Keratinocyte (primary cell): ENCODE results near the gene RMDN3. TPM values are rescaled to one million over a fixed set of nuclear protein-coding genes. Genes with fewer than 3 reads are reported as not detected.

Source experiments
- DNase-seq: peaks from one replicate; pipeline ENCODE4 v3.0.0-alpha.2; 2011; ENCODE audit warnings: low read depth, missing footprints, low spot score
- FAIRE-seq: peaks from 2 replicates; lab custom pipeline; 2011; peaks lifted over from hg19 to GRCh38; lab: Jason Lieb, UNC
- H2AFZ ChIP-seq: 2 replicates; pipeline ENCODE4 v1.6.0; 2012; ENCODE audit warnings: low read length, control low read depth, inconsistent platforms; ENCODE audit not compliant: control insufficient read depth
- H3K27ac ChIP-seq: 2 replicates; pipeline ENCODE4 v1.5.1; 2011; ENCODE audit warnings: low read length; ENCODE audit not compliant: control insufficient read depth, insufficient read depth
- H3K27me3 ChIP-seq: 3 replicates; pipeline ENCODE4 v1.6.0; 2011; ENCODE audit warnings: low read length; ENCODE audit not compliant: control insufficient read depth, insufficient read depth; ENCODE audit errors: extremely low read depth
- H3K36me3 ChIP-seq, 2 experiments: 2 replicates in 1 of 2; 3 replicates in 1 of 2; pipeline ENCODE4 v1.5.1; 2011; ENCODE audit warnings: low read length in 2 of 2, mild to moderate bottlenecking in 1 of 2; ENCODE audit not compliant: control insufficient read depth in 2 of 2, insufficient read depth in 2 of 2; ENCODE audit errors: extremely low read depth in 1 of 2
- H3K4me1 ChIP-seq: 3 replicates; pipeline ENCODE4 v1.5.1; 2011; ENCODE audit warnings: low read length; ENCODE audit not compliant: control insufficient read depth, insufficient read depth; ENCODE audit errors: extremely low read depth
- H3K4me2 ChIP-seq: 3 replicates; pipeline ENCODE4 v1.6.0; 2011; ENCODE audit warnings: low read depth, low read length; ENCODE audit not compliant: control insufficient read depth, insufficient read depth; ENCODE audit errors: extremely low read depth
- H3K4me3 ChIP-seq, 3 experiments: fragments of 200-600 bp in 1 of 3; sonication (generic) in 1 of 3; 2 replicates in 2 of 3; 3 replicates in 1 of 3; pipeline ENCODE4 v1.5.1; 2011 to 2016; ENCODE audit warnings: low read length in 3 of 3, mild to moderate bottlenecking in 3 of 3, control low read depth in 2 of 3, inconsistent platforms in 1 of 3, low read depth in 1 of 3, mixed read lengths in 1 of 3, mixed run types in 1 of 3, moderate library complexity in 1 of 3; ENCODE audit not compliant: control insufficient read depth in 2 of 3, insufficient read depth in 2 of 3; ENCODE audit errors: extremely low read depth in 1 of 3
- H3K79me2 ChIP-seq: 2 replicates; pipeline ENCODE4 v1.6.0; 2012; ENCODE audit warnings: low read length; ENCODE audit not compliant: control insufficient read depth, insufficient read depth
- H3K9ac ChIP-seq: 3 replicates; pipeline ENCODE4 v1.6.0; 2011; ENCODE audit warnings: low read length; ENCODE audit not compliant: control insufficient read depth, insufficient read depth; ENCODE audit errors: extremely low read depth
- H3K9me1 ChIP-seq: 3 replicates; pipeline ENCODE4 v1.6.0; 2011; ENCODE audit warnings: low read length; ENCODE audit not compliant: control insufficient read depth, insufficient read depth; ENCODE audit errors: extremely low read depth
- H3K9me3 ChIP-seq: 2 replicates; pipeline ENCODE4 v1.5.1; 2012; ENCODE audit warnings: low read depth, low read length; ENCODE audit not compliant: control insufficient read depth
- H4K20me1 ChIP-seq: 3 replicates; pipeline ENCODE4 v1.6.0; 2011; ENCODE audit warnings: low read length; ENCODE audit not compliant: control insufficient read depth, insufficient read depth; ENCODE audit errors: extremely low read depth
- CTCF ChIP-seq, 3 experiments: IDR thresholded peaks in 1 of 3; conservative IDR thresholded peaks in 1 of 3; optimal IDR thresholded peaks in 1 of 3; 2 replicates in 2 of 3; 3 replicates in 1 of 3; pipeline versions ENCODE3 to v1.5.1; 2011; ENCODE audit warnings: low read length in 3 of 3, mild to moderate bottlenecking in 3 of 3, moderate library complexity in 2 of 3, control low read depth in 1 of 3, inconsistent platforms in 1 of 3; ENCODE audit not compliant: insufficient read depth in 2 of 3; ENCODE audit errors: extremely low read depth in 1 of 3
- EZH2 ChIP-seq: IDR thresholded peaks from one replicate; pipeline ENCODE4 v1.6.1; 2012; ENCODE audit warnings: inconsistent platforms, mild to moderate bottlenecking, low read length, moderate library complexity
- dilution Hi-C: fragments of 300-500 bp; cut with MboI; formaldehyde crosslinking; loops from one replicate; pipeline ENCODE4 v1.7.0; 2020; ENCODE audit warnings: low sequenced_read_pairs; ENCODE audit not compliant: extremely low pct_ligation_motif_present
- polyA plus RNA-seq, 5 experiments: library from polyadenylated mRNA; depleted of rRNA in 3 of 5; stranded (reverse) in 3 of 5; stranded (forward) in 1 of 5; unstranded in 1 of 5; fragments of >200 nt; gene quantifications; 1 replicate in 1 of 5; 2 replicates in 3 of 5; 3 replicates in 1 of 5; pipeline versions ENCODE4 v1.2.1 to v1.2.3, GENCODE V29; 2011 to 2012; ENCODE audit warnings: missing spikeins in 2 of 5, low read depth in 1 of 5, low replicate concordance in 1 of 5

The RMDN3 gene
- polyA plus RNA-seq, 1 donor (not counting 4 experiments of a cell fraction or from before 2014, with no cell fraction given): 23.0 TPM

GRCh38 chr15:40803076-40803475 is 48.0 kb upstream of the RMDN3 start:
- Histone ChIP-seq H3K4me1 (peaks cover 15% of the 10 kb centered on the region), H3K4me3 (no peak overlapping the region), H3K27me3 (no peaks in the 10 kb centered on the region), H3K79me2 (peaks cover 49% of the 10 kb centered on the region), H3K27ac (no peak overlapping the region), H4K20me1 (no peaks in the 10 kb centered on the region), H3K9me3 (no peaks in the 10 kb centered on the region), H3K9me1 (no peaks in the 10 kb centered on the region), H3K4me2 (no peak overlapping the region), H2AFZ (no peak overlapping the region), H3K36me3 (peaks cover 3 to 4% of the 10 kb centered on the region in 2 experiments), H3K9ac (no peak overlapping the region)
- FAIRE-seq: no peak
- dilution Hi-C loops: no loop called here
- DNase-seq: no peak
- TF ChIP-seq EZH2: no peak
- no peak for TF ChIP-seq CTCF (optimal IDR thresholded peaks at IDR 0.05 in 1 of 3, IDR thresholded peaks at IDR 0.05 in 1 of 3, conservative IDR thresholded peaks at IDR 0.05 in 1 of 3; ENCODE audit: extremely low read depth in 1 of 3, insufficient read depth in 2 of 3, low read length in 3 of 3)

- no peak for FAIRE-seq
- peaks cover 52% of the 10 kb centered on the region for H3K79me2 ChIP-seq
- peaks cover 3 to 4% of the 10 kb centered on the region in 2 experiments for H3K36me3 ChIP-seq
Observed at GRCh38 chr15:40799523-40799922, 44.5 kb upstream of the RMDN3 start.

More at GRCh38 chr15:40799523-40799922, 44.5 kb upstream of the RMDN3 start:
- Histone ChIP-seq H3K4me1 (peaks cover 13% of the 10 kb centered on the region), H3K9ac (no peak overlapping the region), H4K20me1 (no peaks in the 10 kb centered on the region), H3K4me3 (no peak overlapping the region), H2AFZ (no peak overlapping the region), H3K4me2 (no peak overlapping the region), H3K9me3 (no peaks in the 10 kb centered on the region), H3K9me1 (no peaks in the 10 kb centered on the region), H3K27ac (peak overlapping the region; percentile 55), H3K27me3 (no peaks in the 10 kb centered on the region)
- TF ChIP-seq CTCF (optimal IDR thresholded peaks at IDR 0.05 in 1 of 3, IDR thresholded peaks at IDR 0.05 in 1 of 3, conservative IDR thresholded peaks at IDR 0.05 in 1 of 3; ENCODE audit: extremely low read depth in 1 of 3, insufficient read depth in 2 of 3, low read length in 3 of 3) (no peak), EZH2 (no peak)
- dilution Hi-C loops: no loop called here
- DNase-seq: no peak
